T-cell (primary cell): ENCODE data around the gene TENT4A. TPM values are rescaled to one million over a fixed set of nuclear protein-coding genes. Genes with fewer than 3 reads are reported as not detected.

Experiments used
- total RNA-seq, 35 experiments: library from RNA in 6 of 35; stranded (reverse) in 6 of 35; fragments of 120-200 nt in 1 of 35; gene quantifications; one replicate each; pipeline versions ENCODE4 v1.2.1 to v1.2.4 and lab custom pipeline; 2013 to 2026

The TENT4A gene
- total RNA-seq, 5 donors from 2014 or later (not counting 1 experiment from before 2014, with no cell fraction given): 42.7 to 62.9 (median 45.6) TPM

Other genes with a start within 250 kb of the TENT4A start
- gene NSUN2, start 80.4 kb upstream of the TENT4A start, total RNA-seq: 10 to 100 TPM; 60.8 to 90.9 (median 68.7) TPM
- 10 to 100 TPM in 2 of 5 donors, 1 to 10 TPM in 3; 2.3 to 13.6 (median 9.6) TPM for gene SRD5A1, start 80.0 kb upstream of the TENT4A start, total RNA-seq